SKM-1 (cell line): Measurements from ENCODE around the gene STRIP2.
A peak's percentile ranks its signal among the peaks of the same experiment; 100 is the strongest.
"Not testable (repeated sequence)": the region's sequence is repeated elsewhere in the genome, so short reads cannot be mapped to it uniquely, and the experiment has no call there.

ENCODE experiments used
- DNase-seq: peaks from one replicate; lab custom pipeline; 2025; ENCODE audit not compliant: unreplicated experiment; lab: John Stamatoyannopoulos, UW

STRIP2 gene

DNA sequence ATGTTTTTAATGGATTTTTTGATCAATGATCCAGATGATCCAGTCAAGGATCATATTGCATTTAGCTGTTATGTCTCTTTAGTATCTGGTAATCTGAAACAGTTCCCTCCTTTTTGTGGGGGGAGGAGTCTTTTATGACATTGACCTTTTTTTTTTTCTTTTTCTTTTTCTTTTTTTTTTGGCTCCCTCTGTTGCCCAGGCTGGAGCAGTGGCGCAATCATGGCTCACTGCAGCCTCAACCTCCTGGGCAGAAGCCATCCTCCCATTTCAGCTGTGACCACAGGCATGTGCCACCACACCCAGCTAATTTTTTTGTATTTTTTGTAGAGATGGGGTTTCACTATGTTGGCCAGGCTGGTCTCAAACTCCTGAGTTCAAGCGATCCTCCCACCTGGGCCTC lies 90.2 kb downstream of the STRIP2 start:
- peak; percentile 19 for DNase-seq

DNA sequence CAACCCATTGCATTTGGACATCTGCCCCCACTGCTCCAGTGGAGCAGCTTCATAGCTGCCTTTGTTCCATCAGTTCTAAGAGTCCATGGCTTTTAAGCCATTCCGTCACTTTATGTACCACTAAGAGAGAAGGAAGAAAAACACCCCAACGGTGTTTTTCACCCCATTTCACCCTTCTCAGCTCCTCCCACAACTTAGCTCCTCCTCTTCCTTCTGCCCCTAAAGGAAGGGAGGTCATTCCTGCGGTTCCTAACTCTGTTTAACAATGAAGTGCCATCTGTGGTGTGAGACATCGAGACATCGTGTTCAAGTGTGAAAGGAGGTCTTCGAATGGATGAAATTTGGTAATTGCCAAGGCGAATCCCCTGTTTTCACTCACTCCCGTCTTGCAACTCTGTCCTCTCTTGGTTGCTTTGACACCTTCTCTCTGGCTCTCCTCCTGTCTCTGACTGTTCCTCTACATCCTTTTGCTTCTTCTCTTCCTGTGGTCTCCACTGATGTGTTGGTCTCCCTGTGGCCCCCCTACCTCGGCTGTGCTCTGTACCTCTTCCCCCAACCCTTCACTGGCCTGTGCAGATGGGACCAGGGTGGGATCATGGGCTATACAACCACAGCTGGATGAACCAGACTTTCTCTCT lies 91.1 kb downstream of the STRIP2 start:
- DNase-seq = no peak

DNA sequence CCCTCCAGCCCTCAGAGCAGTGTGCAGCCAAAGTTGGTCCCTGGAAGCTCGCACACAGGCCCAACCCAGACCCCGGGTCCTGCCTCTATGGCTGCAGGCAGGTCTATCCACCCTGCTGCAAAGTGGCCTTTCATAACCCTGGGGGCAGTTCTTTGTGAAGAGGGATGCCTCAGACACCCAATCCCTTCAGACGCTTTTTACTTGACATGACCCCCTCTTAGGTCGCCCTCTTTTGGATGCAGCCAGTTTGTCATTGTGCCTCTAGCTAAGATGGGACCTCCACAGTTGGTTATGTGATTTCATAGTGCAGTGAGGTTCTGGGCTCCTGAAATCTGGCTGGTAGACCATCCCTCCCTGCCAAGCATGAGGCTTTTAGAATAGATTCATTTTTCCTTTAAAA lies 95.4 kb downstream of the STRIP2 start:
- no peak for DNase-seq

DNA sequence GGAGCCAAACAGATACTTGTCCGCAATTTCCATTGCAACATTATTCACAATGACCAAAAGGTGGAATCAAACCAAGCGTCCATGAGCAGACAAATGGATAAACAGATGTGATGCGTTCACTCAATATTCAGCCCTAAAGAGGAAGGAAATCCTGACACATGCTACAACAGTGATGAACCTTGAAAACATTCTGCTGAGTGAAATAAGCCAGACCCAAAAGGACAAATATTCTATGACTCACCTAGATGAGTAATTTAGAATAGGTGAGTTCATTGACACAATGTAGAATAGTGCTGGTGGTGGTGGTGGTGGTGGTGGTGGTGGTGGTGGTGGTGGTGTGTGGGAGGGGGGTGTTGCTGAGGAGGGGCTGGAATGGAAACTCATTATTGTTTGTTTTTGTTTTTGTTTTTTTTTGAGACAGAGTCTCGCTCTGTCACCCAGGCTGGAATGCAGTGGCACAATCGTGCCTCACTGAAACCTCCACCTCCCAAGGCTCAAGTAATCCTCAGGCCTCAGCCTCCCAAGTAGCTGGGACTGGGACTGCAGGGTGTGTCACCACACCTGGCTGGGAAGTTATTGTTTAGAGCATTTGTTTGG lies 96.7 kb downstream of the STRIP2 start:
- DNase-seq = no peak

DNA sequence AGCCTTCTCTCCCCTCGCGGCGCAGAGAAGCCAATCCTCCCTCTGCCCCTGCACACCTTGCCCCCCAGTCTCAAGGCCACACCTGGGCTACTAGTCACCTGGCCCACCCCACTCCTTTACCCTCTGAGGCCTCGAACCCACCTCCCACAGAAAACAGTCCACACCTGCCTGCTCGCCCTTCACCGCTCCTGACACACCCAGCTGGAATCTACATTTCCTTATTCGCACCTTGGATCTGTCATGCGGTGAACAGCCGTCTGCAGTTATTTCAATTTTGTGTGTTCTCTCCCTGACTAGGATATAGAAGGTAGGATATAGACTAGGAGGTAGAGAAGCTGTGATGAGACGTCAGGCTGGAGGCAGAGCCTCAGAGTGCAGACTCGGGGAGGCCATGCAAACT lies 97.5 kb downstream of the STRIP2 start:
- no peak for DNase-seq

DNA sequence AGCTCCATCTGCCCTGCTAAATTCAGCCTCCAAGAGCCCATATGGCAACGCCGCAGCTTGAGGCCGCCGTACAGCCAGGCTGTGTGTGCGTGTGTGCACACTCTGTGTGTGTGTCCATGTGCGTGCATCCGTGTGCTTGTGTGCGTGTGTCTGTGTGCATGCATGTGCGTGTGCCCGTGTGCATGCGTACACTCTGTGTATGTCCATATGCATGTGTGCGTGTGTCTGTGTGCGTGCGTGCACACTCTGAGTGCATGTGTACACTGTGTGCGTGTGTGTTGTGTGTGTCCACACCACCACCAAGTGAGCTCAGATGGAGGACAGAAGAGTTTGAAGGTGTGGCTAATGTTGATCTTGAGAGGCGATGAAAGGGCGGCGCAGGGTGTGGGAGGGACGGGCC lies 98.1 kb downstream of the STRIP2 start:
- no peak for DNase-seq

DNA sequence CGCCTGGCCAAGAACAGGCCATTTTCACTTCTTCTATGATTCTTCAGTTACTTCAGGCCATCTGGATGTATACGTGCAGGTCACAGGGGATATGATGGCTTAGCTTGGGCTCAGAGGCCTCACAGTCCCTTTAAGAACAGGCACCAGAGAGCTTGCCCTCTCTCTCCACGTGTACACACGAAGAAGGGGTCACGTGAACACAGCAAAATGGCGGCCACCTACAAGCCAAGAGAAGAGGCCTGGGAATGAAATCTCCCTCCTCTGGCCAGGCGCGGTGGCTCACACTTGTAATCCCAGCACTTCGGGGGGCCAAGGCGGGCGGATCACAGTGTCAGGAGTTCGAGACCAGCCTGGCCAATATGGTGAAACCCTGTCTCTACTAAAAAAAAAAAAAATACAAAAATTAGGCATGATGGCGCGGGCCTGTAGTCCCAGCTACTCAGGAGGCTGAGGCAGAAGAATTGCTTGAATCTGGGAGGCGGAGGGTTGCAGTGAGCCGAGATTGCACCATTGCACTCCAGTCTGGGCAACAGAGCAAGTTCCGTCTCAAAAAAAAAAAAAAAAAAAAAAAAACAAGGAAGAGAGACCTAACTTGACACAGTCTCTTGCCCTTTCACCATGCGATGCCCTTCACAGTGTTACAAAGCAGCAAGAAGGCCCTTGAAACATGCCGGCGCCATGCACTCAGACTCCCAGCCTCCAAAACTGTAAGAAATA lies 100.5 kb downstream of the STRIP2 start:
- not testable (repeated sequence) for DNase-seq

DNA sequence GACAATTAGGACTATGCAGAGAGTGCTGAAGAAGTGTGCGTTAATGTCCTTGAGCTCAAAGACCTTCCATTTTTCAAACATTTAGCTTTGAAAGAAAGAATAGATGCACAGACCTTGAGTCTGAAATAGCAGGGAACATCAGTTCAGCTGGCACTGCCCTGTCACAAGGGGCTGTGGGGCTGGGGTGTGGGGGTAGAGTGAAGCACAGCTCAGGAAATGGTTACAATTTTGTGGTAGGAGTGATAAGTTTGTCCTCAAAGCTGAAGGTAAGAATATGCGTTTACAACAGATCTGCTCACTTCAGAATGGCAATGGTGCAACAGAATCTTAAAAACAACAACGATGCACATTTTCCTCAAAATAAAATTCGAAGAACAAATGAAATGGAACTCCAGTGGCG lies 101.7 kb downstream of the STRIP2 start:
- no peak for DNase-seq

DNA sequence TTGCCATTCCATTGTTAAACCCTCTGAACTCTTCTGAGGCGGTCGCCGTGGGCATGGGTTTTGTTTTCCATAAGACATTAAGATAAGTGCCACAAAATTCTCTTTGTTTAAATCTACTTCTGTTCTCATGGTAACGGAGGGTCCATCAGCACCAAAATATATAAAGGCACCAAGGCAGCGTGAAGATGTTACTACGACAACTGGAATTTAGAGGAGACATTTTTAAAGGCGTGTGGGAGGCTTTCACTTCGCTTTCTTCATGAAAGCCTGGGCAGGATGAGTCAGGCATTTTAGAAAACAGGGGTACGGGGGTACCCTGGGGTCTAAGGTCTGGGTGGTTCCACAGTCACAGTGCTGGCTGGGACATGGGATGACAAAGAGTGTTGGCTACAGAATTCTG lies 102.1 kb downstream of the STRIP2 start:
- no peak for DNase-seq
